Activated CD4-positive, alpha-beta T cell treated with anti-CD3 and anti-CD28 coated beads for 48 hours (primary cell): Measurements from ENCODE around the gene KIF26B.

ENCODE experiments used
- DNase-seq: peaks from one replicate; pipeline ENCODE4 v3.0.0-alpha.2; 2020

Gene KIF26B

GRCh38 chr1:245245021-245245667 lies 90.4 kb downstream of the KIF26B start:
- no peak for DNase-seq

- DNase-seq: no peak
Measured at GRCh38 chr1:245246433-245246832, 91.6 kb downstream of the KIF26B start.

GRCh38 chr1:245247356-245247755 lies 92.6 kb downstream of the KIF26B start:
- DNase-seq: no peak

GRCh38 chr1:245247801-245248200 lies 93.0 kb downstream of the KIF26B start:
- DNase-seq: no peak

- DNase-seq: no peak
Measured at GRCh38 chr1:245248231-245248731, 93.5 kb downstream of the KIF26B start.

GRCh38 chr1:245255783-245256182 lies 101.0 kb downstream of the KIF26B start:
- DNase-seq: no peak

- no peak for DNase-seq
Measured at GRCh38 chr1:245256528-245256927, 101.7 kb downstream of the KIF26B start.

- no peak for DNase-seq
Measured at GRCh38 chr1:245258271-245258920, 103.6 kb downstream of the KIF26B start.

GRCh38 chr1:245260110-245260882 lies 105.5 kb downstream of the KIF26B start:
- DNase-seq: no peak

- DNase-seq: no peak
Measured at GRCh38 chr1:245260883-245261282, 106.1 kb downstream of the KIF26B start.

GRCh38 chr1:245261786-245262185 lies 107.0 kb downstream of the KIF26B start:
- no peak for DNase-seq

GRCh38 chr1:245263529-245264095 lies 108.8 kb downstream of the KIF26B start:
- DNase-seq: no peak

- no peak for DNase-seq
Measured at GRCh38 chr1:245264226-245264625, 109.4 kb downstream of the KIF26B start.

GRCh38 chr1:245266105-245266504 lies 111.3 kb downstream of the KIF26B start:
- DNase-seq: no peak

- DNase-seq: no peak
Measured at GRCh38 chr1:245270063-245270462, 115.3 kb downstream of the KIF26B start.

GRCh38 chr1:245270972-245271371 lies 116.2 kb downstream of the KIF26B start:
- no peak for DNase-seq

- no peak for DNase-seq
Measured at GRCh38 chr1:245272676-245273075, 117.9 kb downstream of the KIF26B start.

- DNase-seq: no peak
Measured at GRCh38 chr1:245276445-245276844, 121.7 kb downstream of the KIF26B start.

- no peak for DNase-seq
Measured at GRCh38 chr1:245277276-245277675, 122.5 kb downstream of the KIF26B start.

GRCh38 chr1:245278846-245279245 lies 124.1 kb downstream of the KIF26B start:
- no peak for DNase-seq

GRCh38 chr1:245279346-245279745 lies 124.6 kb downstream of the KIF26B start:
- DNase-seq: no peak

GRCh38 chr1:245283001-245283400 lies 128.2 kb downstream of the KIF26B start:
- no peak for DNase-seq

- no peak for DNase-seq
Measured at GRCh38 chr1:245285168-245285567, 130.4 kb downstream of the KIF26B start.
